GM12892 (cell line): ENCODE measurements around the gene CRYL1.

Experiments used
- DNase-seq: peaks from one replicate; pipeline ENCODE4 v3.0.0; 2011; ENCODE audit not compliant: insufficient read length
- FAIRE-seq: peaks from 2 replicates; lab custom pipeline; 2011; peaks lifted over from hg19 to GRCh38; lab: Jason Lieb, UNC
- POLR2A ChIP-seq: IDR thresholded peaks from 2 replicates; pipeline ENCODE4 v1.6.1; 2011; ENCODE audit warnings: low read depth, low read length, control low read depth
- POLR2AphosphoS5 ChIP-seq: IDR thresholded peaks from 2 replicates; pipeline ENCODE4 v1.6.1; 2011; ENCODE audit warnings: low read depth, low read length, control low read depth
- TAF1 ChIP-seq: IDR thresholded peaks from 2 replicates; pipeline ENCODE4 v1.6.1; 2011; ENCODE audit warnings: low read depth, mild to moderate bottlenecking, control low read depth, low read length, borderline replicate concordance

The CRYL1 gene

DNA sequence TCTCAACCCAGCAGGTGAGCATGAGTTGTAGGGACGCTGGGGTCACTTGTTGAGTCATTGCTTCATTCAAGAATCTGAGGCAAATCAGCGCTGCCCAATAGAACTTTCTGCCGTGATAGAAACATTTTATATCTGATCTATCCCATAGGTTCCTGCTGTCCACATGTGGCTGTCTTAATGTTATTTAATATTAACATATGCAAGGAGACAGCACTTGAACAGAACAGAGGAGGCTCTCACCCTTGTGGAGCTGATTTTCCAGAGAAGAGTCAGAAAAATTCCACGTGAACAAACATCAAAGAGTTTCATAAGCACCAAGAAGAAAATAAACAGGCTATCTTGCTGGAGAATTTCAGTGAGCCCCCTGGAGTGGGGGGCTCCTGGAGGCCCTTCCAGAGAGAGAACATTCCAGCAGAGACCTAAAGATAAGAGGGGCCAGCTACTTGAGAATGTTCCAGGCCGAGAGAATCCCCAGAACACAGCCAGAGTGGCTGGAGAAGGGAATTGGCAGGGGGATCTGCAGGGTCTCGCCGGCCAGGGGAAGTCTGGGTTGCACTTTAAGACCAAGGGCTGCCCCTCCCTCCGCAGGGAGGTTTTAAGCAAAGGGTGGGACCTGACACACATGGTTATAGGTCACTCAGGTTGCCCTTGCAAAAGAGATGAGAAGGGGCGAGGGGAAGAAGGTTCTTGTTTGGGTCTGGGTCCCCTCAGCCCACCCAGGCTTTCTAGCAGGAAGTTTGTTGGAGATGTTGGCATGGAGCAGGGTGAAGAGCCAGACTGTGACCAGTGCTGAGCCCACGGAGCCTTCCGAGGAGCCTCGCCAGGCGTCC lies 135.7 kb downstream of the CRYL1 start:
- DNase-seq (no peak), FAIRE-seq (no peak)

DNA sequence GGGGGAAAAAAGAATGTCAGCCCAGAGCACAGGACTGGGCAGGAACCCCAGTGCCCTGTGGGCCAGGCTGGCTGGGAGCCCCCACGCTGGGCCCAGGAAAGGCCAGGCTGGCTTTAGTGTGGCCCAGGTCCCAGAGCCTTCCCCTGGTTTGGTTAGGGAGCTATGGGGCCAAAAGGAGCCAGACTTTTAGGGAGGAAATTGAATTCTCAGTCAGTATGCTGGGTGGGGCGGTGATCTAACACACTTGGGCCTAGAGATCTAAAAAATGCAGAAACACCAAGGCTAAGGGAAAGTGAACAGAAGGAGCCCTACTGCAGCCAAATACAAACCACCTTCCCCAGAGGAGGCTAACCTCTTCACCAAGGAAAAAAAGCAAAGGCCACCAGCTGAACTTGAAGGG lies 137.5 kb downstream of the CRYL1 start:
- FAIRE-seq (no peak), DNase-seq (no peak)
- no peak for TF ChIP-seq TAF1
- TF ChIP-seq POLR2AphosphoS5, result no peak
- no peak for TF ChIP-seq POLR2A

More for the DNA sequence above, 135.7 kb downstream of the CRYL1 start:
- TF ChIP-seq TAF1 (no peak), POLR2A (no peak), POLR2AphosphoS5 (no peak)

DNA sequence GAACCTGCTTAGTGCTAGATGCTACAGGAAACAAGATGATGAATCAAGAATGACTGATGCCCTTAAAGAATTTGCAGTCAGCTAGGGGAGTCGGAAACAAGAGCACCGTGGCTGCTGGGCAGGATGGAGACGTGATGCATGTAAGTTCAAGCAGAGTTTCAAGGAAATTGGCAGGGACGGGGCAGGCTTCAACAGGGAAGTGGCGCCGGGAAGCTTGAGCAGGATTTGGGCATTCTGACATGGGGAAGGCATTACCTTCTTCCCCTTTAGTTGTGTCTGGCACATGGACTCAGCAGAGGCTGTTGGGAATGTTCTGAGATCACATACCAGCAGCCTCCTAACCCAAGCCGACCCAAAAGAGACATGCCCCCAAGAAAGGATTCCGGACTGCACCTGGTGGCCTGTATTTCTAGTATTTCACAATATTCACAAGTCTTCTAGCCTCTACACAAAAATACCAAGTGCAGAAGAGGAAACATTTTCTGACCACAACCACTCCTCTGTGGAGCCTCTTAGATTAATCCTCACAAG lies 138.2 kb downstream of the CRYL1 start:
- DNase-seq, result no peak
- no peak for FAIRE-seq
- TF ChIP-seq POLR2A (no peak), POLR2AphosphoS5 (no peak), TAF1 (no peak)

GRCh38 chr13:20387006-20387405 lies 138.7 kb downstream of the CRYL1 start:
- TF ChIP-seq TAF1, result no peak
- TF ChIP-seq POLR2A, result no peak
- TF ChIP-seq POLR2AphosphoS5, result no peak
- DNase-seq, result no peak
- no peak for FAIRE-seq

GRCh38 chr13:20383058-20383457 lies 142.6 kb downstream of the CRYL1 start:
- FAIRE-seq, result no peak
- TF ChIP-seq POLR2A (no peak), TAF1 (no peak), POLR2AphosphoS5 (no peak)
- no peak for DNase-seq

DNA sequence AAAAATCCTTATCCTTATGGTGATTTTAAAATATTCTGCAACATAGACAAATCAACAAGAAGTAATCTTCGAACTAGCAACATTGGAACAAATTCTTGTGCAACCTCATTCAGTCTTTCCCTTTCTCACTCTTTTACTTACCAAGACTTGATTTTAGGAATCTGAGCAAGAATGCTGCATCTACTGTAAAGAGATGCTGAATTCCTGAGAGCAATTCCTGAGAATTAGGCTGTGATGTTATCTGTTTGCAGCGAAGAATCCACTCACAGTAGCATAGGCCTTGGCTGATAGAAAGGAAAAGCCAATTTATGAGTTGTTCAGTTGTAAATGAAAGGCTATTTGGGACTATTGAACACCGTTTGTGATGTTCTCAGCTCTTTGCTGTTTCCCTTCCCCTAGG lies 144.3 kb downstream of the CRYL1 start:
- no peak for FAIRE-seq
- DNase-seq, result no peak
- TF ChIP-seq POLR2AphosphoS5, result no peak
- TF ChIP-seq TAF1, result no peak
- no peak for TF ChIP-seq POLR2A

GRCh38 chr13:20378721-20379120 lies 146.9 kb downstream of the CRYL1 start:
- no peak for TF ChIP-seq POLR2AphosphoS5
- no peak for TF ChIP-seq TAF1
- TF ChIP-seq POLR2A, result no peak
- no peak for DNase-seq
- no peak for FAIRE-seq

DNA sequence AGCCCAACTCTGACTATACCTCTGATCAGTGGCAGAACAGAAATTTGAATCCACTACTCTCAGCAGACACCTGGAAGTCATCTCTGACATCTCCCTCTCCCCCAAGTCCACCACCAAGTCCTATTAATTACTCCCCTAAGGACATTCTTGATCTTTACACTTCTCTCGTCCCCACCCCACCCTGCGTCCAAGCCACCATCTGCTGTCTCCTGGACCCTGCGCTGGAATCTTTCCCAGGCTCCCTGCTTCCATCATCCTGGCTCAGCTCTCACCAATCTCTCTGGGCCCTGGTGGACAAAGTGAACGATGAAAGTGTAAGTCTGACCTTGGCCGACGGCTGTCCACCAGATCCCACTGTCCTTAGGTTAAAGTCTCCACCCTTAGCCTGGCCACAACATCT lies 147.9 kb downstream of the CRYL1 start:
- TF ChIP-seq POLR2AphosphoS5 (no peak), TAF1 (no peak), POLR2A (no peak)
- no peak for DNase-seq
- FAIRE-seq, result no peak

DNA sequence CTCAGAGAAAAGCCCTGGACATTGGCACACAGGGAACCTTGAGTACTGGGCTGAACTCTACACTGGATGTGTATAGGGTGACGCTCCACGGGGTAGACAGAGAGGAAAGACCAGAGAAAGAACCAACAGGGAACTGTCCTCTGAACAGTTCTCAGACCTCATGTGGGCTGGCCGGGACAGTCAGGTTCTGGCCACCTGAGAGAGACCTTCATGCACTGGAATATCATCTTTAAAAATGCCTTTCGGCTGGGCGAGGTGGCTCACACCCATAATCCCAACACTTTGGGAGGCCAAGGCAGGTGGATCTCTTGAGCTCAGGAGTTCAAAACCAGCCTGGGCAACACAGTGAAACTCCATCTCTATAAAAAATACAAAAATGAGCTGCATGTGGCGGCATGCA lies 149.8 kb downstream of the CRYL1 start:
- FAIRE-seq (no peak), DNase-seq (no peak)
- TF ChIP-seq POLR2AphosphoS5, result no peak
- TF ChIP-seq TAF1, result no peak
- no peak for TF ChIP-seq POLR2A

GRCh38 chr13:20373861-20374260 lies 151.8 kb downstream of the CRYL1 start:
- FAIRE-seq, result no peak
- DNase-seq, result no peak
- no peak for TF ChIP-seq POLR2AphosphoS5
- no peak for TF ChIP-seq POLR2A
- TF ChIP-seq TAF1, result no peak

GRCh38 chr13:20371825-20372224 lies 153.8 kb downstream of the CRYL1 start:
- FAIRE-seq (no peak), DNase-seq (no peak)
- TF ChIP-seq POLR2AphosphoS5, result no peak
- TF ChIP-seq POLR2A, result no peak
- TF ChIP-seq TAF1, result no peak
